Caco-2 (cell line): ENCODE results near the gene FOXJ3. TPM values are rescaled to one million over a fixed set of nuclear protein-coding genes. Genes with fewer than 3 reads are reported as not detected.
A peak's percentile ranks its signal among the peaks of the same experiment; 100 is the strongest.

Source experiments
- BruUV-seq: library from RNA; stranded (reverse); fragments of 400-500 nt; replicated peaks from 2 replicates; lab custom pipeline; 2021; lab: Mats Ljungman, UMichigan
- CTCF ChIA-PET: fragments of 300-600 bp; sonication (Branson Sonifier 250); formaldehyde crosslinking; loops from one replicate; lab custom pipeline; 2022; ENCODE audit warnings: antibody characterized with exemption; lab: Charles Lee
- POLR2A ChIA-PET: fragments of 300-600 bp; sonication (Branson Sonifier 250); formaldehyde crosslinking; loops from one replicate; lab custom pipeline; 2022; ENCODE audit warnings: antibody characterized with exemption; lab: Charles Lee
- DNase-seq, 2 experiments: peaks; one replicate each; pipeline versions ENCODE4 v3.0.0 to v3.0.0-alpha.2; 2020 to 2022
- H3K27me3 ChIP-seq: replicated peaks from 2 replicates; pipeline ENCODE4 v1.6.0; 2011; ENCODE audit warnings: low read length; ENCODE audit not compliant: control insufficient read depth, insufficient read depth
- H3K36me3 ChIP-seq: 2 replicates; pipeline ENCODE4 v1.5.1; 2011; ENCODE audit warnings: low read length; ENCODE audit not compliant: control insufficient read depth, insufficient read depth
- H3K4me1 ChIP-seq: fragments of 250-450 bp; sonication (Bioruptor Pico); 2 replicates; pipeline ENCODE4 v1.5.1; 2020; ENCODE audit warnings: mild to moderate bottlenecking
- H3K4me3 ChIP-seq: 2 replicates; pipeline ENCODE4 v1.5.1; 2011; ENCODE audit warnings: low read depth, mild to moderate bottlenecking, control low read depth, low read length
- H3K9me3 ChIP-seq: fragments of 250-450 bp; sonication (Bioruptor Pico); 2 replicates; pipeline ENCODE4 v1.5.1; 2020; ENCODE audit warnings: mild to moderate bottlenecking, moderate library complexity
- H3K27ac Mint-ChIP-seq: one replicate; pipeline ENCODE4 v1.8.0; 2022; ENCODE audit warnings: mixed read lengths; ENCODE audit not compliant: unreplicated experiment
- H3K27me3 Mint-ChIP-seq: one replicate; pipeline ENCODE4 v1.8.0; 2022; ENCODE audit warnings: mixed read lengths; ENCODE audit not compliant: insufficient read depth, unreplicated experiment
- H3K36me3 Mint-ChIP-seq: one replicate; pipeline ENCODE4 v1.8.0; 2022; ENCODE audit warnings: mild to moderate bottlenecking, mixed read lengths; ENCODE audit not compliant: insufficient read depth, unreplicated experiment
- H3K4me1 Mint-ChIP-seq: one replicate; pipeline ENCODE4 v1.8.0; 2022; ENCODE audit warnings: low read depth, mixed read lengths; ENCODE audit not compliant: unreplicated experiment
- H3K4me3 Mint-ChIP-seq: one replicate; pipeline ENCODE4 v1.8.0; 2022; ENCODE audit warnings: mild to moderate bottlenecking, moderate library complexity, mixed read lengths; ENCODE audit not compliant: unreplicated experiment
- H3K9me3 Mint-ChIP-seq: one replicate; pipeline ENCODE4 v1.8.0; 2022; ENCODE audit warnings: mixed read lengths; ENCODE audit not compliant: unreplicated experiment
- intact Hi-C: fragments of 100-400 bp; cut with micrococcal nuclease; formaldehyde crosslinking; loops from one replicate; pipeline ENCODE4 v1.10.0; 2022; ENCODE audit not compliant: unreplicated experiment
- total RNA-seq: library from RNA; stranded (reverse); gene quantifications from 2 replicates; pipeline ENCODE4 v1.2.3, GENCODE V29; 2022
- TF ChIP-seq, protein P1 (sequence below), 2 experiments: fragments of 200-600 bp in 1 of 2; IDR thresholded peaks; 1 replicate in 1 of 2; 2 replicates in 1 of 2; pipeline versions ENCODE4 v1.5.1 to v1.8.0; 2011 to 2022; ENCODE audit warnings: antibody characterized with exemption in 1 of 2, control low read depth in 1 of 2, inconsistent platforms in 1 of 2, low read depth in 1 of 2, low read length in 1 of 2, mild to moderate bottlenecking in 1 of 2, moderate library complexity in 1 of 2; ENCODE audit not compliant: insufficient read depth in 1 of 2, severe bottlenecking in 1 of 2, unreplicated experiment in 1 of 2

Gene FOXJ3
- total RNA-seq, 1 experiment from 2014 or later: 60.2 TPM

- Mint-ChIP-seq H3K9me3 (peaks cover 13% of the 10 kb centered on the region), H3K27ac (no peak overlapping the region), H3K4me1 (no peaks in the 10 kb centered on the region), H3K4me3 (no peak overlapping the region), H3K27me3 (no peaks in the 10 kb centered on the region), H3K36me3 (peaks cover 65% of the 10 kb centered on the region)
- BruUV-seq: no TSS peak
- H3K4me3 ChIP-seq: no peak overlapping the region
- POLR2A ChIA-PET: no interaction called here
- CTCF ChIA-PET: no interaction called here
- no peak for DNase-seq
- no peaks in the 10 kb centered on the region for H3K36me3 ChIP-seq
- H3K9me3 ChIP-seq: no peaks in the 10 kb centered on the region; the same call in 1 of the 2 replicates
- TF ChIP-seq, protein P1, sequence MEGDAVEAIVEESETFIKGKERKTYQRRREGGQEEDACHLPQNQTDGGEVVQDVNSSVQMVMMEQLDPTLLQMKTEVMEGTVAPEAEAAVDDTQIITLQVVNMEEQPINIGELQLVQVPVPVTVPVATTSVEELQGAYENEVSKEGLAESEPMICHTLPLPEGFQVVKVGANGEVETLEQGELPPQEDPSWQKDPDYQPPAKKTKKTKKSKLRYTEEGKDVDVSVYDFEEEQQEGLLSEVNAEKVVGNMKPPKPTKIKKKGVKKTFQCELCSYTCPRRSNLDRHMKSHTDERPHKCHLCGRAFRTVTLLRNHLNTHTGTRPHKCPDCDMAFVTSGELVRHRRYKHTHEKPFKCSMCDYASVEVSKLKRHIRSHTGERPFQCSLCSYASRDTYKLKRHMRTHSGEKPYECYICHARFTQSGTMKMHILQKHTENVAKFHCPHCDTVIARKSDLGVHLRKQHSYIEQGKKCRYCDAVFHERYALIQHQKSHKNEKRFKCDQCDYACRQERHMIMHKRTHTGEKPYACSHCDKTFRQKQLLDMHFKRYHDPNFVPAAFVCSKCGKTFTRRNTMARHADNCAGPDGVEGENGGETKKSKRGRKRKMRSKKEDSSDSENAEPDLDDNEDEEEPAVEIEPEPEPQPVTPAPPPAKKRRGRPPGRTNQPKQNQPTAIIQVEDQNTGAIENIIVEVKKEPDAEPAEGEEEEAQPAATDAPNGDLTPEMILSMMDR (IDR thresholded peaks at IDR 0.05; ENCODE audit: insufficient read depth in 1 of 2, low read depth in 1 of 2, low read length in 1 of 2, severe bottlenecking in 1 of 2, unreplicated experiment in 1 of 2): no peak
- no peaks in the 10 kb centered on the region for H3K4me1 ChIP-seq
- intact Hi-C loops: no loop called here
- H3K27me3 ChIP-seq: no peaks in the 10 kb centered on the region
Observed at GRCh38 chr1:42298520-42298919, 36.5 kb downstream of the FOXJ3 start.

DNA sequence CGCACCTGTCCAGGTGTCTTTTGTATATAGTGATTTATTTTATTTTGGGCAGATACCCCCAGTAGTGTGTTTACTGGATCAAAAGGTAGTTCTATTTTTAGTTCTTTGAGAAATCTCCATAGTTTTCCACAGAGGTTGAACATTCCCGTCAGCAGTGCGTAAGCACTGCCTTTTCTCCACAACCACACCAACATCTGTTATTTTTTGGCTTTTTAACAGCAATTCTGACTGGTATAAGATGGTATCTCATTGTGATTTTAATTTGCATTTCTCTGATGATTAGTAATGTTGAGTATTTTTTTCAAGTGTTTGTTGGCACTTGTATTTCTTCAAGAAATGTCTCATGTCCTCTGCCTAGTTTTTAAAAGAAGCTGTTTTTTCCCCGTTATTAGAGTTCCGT, 39.2 kb downstream of the FOXJ3 start:
- POLR2A ChIA-PET: no interaction called here
- intact Hi-C loops: no loop called here
- no peaks in the 10 kb centered on the region for H3K9me3 ChIP-seq
- H3K4me1 ChIP-seq: no peaks in the 10 kb centered on the region
- no peak overlapping the region for H3K4me3 Mint-ChIP-seq
- peaks cover 10% of the 10 kb centered on the region for H3K9me3 Mint-ChIP-seq
- BruUV-seq: no TSS peak
- no peaks in the 10 kb centered on the region for H3K27me3 Mint-ChIP-seq
- H3K36me3 Mint-ChIP-seq: peaks cover 53% of the 10 kb centered on the region
- TF ChIP-seq, protein P1 (IDR thresholded peaks at IDR 0.05; ENCODE audit: insufficient read depth in 1 of 2, low read depth in 1 of 2, low read length in 1 of 2, severe bottlenecking in 1 of 2, unreplicated experiment in 1 of 2): no peak
- DNase-seq: no peak
- CTCF ChIA-PET: no interaction called here
- no peaks in the 10 kb centered on the region for H3K27me3 ChIP-seq
- H3K27ac Mint-ChIP-seq: peak overlapping the region; percentile 15
- no peak overlapping the region for H3K4me3 ChIP-seq
- H3K36me3 ChIP-seq: no peaks in the 10 kb centered on the region
- H3K4me1 Mint-ChIP-seq: peaks cover 3% of the 10 kb centered on the region

DNA sequence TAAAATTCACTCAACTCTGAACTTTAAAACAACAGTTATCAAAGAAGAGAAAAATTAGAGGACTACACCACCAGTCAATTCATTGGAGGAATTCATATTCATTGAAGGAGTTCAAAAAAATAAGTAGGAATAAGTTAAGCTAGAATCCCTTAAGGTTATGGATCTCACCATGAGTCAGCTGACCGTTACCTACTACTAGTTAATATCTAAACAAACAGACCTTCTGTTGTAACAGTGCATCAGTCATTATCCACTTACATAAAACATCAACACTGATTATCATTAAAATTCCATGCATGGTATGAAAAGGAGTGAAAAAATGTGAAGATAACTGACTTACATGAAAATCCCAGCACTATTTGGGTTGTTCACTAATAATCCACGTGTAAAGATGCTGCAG, 44.9 kb downstream of the FOXJ3 start:
- ChIA-PET POLR2A (no interaction called here), CTCF (no interaction called here)
- Histone ChIP-seq H3K4me3 (no peak overlapping the region), H3K9me3 (no peaks in the 10 kb centered on the region), H3K27me3 (no peaks in the 10 kb centered on the region), H3K36me3 (no peaks in the 10 kb centered on the region), H3K4me1 (no peaks in the 10 kb centered on the region)
- peaks cover 36% of the 10 kb centered on the region for H3K36me3 Mint-ChIP-seq
- intact Hi-C loops: no loop called here
- no peak overlapping the region for H3K4me3 Mint-ChIP-seq
- peaks cover 15% of the 10 kb centered on the region for H3K4me1 Mint-ChIP-seq
- H3K27ac Mint-ChIP-seq: no peak overlapping the region
- BruUV-seq: no TSS peak
- H3K9me3 Mint-ChIP-seq: no peaks in the 10 kb centered on the region
- DNase-seq: no peak
- no peaks in the 10 kb centered on the region for H3K27me3 Mint-ChIP-seq
- TF ChIP-seq, protein P1 (IDR thresholded peaks at IDR 0.05; ENCODE audit: insufficient read depth in 1 of 2, low read depth in 1 of 2, low read length in 1 of 2, severe bottlenecking in 1 of 2, unreplicated experiment in 1 of 2): no peak
